ENCODE data around the gene ABHD3.
"Not testable (repeated sequence)": the region's sequence is repeated elsewhere in the genome, so short reads cannot be mapped to it uniquely, and the experiment has no call there.

Gene ABHD3

GRCh38 chr18:21703241-21703820 lies 1.2 kb downstream of the ABHD3 start:
- DNase-seq (ENCODE audit: low read depth in 1 of 2, low spot score in 1 of 2), result no peak

DNA sequence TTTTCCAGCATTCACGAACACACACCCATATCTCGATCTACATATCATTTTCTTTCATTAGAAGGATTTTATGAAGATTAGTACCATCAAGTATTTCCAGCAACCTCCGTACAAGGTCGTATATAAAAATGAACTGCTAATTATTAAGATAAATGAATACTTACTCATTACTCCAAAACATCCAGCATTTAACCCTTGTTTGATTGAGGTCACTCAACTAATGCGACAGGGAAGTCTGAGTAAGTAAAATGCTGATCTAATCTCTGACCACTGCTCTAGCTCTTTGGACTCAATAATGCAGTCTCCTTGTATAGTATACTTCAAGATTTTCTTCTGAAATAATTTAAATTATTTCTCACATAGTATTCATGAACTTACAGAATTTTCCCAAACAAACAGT lies 2.0 kb downstream of the ABHD3 start:
- no peak for DNase-seq (ENCODE audit: low read depth in 1 of 2, low spot score in 1 of 2)

- no peak for DNase-seq (ENCODE audit: low read depth in 1 of 2, low spot score in 1 of 2)
These were observed 3.0 kb downstream of the ABHD3 start for GRCh38 chr18:21701621-21702020.

- no peak for DNase-seq (ENCODE audit: low read depth in 1 of 2, low spot score in 1 of 2)
These were observed 4.0 kb downstream of the ABHD3 start for GRCh38 chr18:21700528-21701075.

GRCh38 chr18:21693322-21693721 lies 11.3 kb downstream of the ABHD3 start:
- no peak for DNase-seq (ENCODE audit: low read depth in 1 of 2, low spot score in 1 of 2)

DNA sequence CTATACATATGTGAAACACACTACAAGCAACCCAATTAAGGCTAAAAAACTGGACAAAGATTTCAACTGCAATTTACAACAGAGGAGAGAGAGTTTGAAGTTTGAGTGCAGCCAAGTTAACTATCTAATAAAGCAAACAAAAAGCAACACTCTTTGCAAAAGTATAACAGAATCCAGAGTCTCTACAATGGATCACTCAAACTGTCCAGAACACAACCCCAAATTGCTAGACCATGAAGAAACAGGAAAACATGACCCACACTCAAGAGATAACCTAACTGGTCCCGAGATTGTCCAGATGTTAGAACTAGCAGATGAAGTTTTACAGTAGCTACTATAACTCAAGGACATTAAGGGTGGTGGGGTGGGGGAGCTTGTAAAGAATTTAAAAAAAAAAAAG lies 14.8 kb downstream of the ABHD3 start:
- no peak for DNase-seq (ENCODE audit: low read depth in 1 of 2, low spot score in 1 of 2)

GRCh38 chr18:21686282-21687105 lies 18.1 kb downstream of the ABHD3 start:
- no peak for DNase-seq (ENCODE audit: low read depth in 1 of 2, low spot score in 1 of 2)

GRCh38 chr18:21685556-21685981 lies 19.0 kb downstream of the ABHD3 start:
- DNase-seq (ENCODE audit: low read depth in 1 of 2, low spot score in 1 of 2), result not testable (repeated sequence)

- no peak for DNase-seq (ENCODE audit: low read depth in 1 of 2, low spot score in 1 of 2)
These were observed 19.8 kb downstream of the ABHD3 start for GRCh38 chr18:21684731-21685130.

DNA sequence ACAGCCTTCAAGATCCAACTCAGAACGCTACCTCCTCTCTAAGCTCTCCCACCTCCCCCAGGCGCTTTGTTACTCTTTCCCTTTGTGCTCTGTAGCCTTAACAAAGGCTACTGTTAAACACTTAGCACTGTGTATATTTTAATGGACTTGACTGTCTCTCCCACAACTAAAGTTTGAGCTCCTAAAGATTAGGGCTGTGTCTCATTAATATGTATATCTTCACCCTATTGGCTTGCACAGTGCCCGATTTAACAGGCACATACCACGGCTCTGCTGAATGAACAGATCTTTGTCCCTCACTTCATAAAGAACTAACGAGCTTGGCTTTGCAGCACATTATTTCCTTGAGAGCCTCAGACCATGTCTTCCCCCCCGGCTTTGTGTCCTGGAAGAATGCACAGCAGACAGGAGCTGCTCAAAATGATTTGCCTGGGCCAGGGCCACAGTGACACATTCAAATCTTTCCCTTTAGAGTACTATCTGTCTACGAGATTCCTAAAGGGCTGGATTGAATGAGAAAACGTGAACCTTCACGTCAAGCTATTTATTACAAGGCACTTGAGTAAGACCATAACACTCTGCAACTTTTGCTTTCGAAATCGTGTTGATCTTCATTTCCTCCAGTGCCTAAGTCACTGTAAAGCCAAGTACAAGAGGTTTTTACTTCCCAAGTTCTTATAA lies 22.1 kb downstream of the ABHD3 start:
- DNase-seq (ENCODE audit: low read depth in 1 of 2, low spot score in 1 of 2), result no peak

- DNase-seq (ENCODE audit: low read depth in 1 of 2, low spot score in 1 of 2), result no peak
These were observed 24.4 kb downstream of the ABHD3 start for GRCh38 chr18:21680161-21680560.

DNA sequence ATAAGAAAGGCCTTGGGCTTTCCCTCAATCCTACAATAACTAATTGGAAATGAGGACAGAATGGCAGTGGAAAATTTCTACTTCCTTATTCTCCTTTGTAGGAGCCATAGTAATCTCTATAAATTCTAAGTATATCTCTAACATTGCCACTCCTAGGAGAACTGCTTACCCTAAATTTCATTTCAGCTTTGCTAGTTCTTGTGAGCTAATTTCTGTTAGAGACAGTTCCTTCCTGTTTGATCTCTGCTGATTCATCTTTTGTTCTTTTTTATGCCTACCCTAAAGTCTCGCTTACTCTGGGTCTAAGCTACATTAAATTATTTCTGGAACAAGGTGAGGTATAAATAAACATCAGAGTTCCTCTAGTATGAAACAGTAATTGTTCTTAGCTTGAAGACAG lies 25.7 kb downstream of the ABHD3 start:
- DNase-seq (ENCODE audit: low read depth in 1 of 2, low spot score in 1 of 2), result no peak

DNA sequence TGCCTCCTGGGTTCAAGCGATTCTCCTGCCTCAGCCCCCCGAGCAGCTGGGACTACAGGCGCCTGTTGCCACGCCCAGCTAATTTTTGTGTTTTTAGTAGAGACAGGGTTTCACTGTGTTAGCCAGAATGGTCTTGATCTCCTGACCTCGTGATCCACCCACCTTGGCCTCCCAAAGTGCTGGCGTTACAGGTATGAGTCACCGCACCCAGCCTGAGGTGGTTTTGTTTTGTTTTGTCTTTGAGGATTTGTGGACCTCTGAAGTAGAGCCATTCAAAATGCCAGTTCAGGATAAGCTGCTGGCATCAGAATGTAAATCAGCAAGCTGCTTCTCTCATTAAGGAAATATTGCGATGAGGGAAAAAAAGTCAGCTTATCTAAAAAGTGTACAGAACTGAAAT lies 29.2 kb downstream of the ABHD3 start:
- not testable (repeated sequence) for DNase-seq (ENCODE audit: low read depth in 1 of 2, low spot score in 1 of 2)

DNA sequence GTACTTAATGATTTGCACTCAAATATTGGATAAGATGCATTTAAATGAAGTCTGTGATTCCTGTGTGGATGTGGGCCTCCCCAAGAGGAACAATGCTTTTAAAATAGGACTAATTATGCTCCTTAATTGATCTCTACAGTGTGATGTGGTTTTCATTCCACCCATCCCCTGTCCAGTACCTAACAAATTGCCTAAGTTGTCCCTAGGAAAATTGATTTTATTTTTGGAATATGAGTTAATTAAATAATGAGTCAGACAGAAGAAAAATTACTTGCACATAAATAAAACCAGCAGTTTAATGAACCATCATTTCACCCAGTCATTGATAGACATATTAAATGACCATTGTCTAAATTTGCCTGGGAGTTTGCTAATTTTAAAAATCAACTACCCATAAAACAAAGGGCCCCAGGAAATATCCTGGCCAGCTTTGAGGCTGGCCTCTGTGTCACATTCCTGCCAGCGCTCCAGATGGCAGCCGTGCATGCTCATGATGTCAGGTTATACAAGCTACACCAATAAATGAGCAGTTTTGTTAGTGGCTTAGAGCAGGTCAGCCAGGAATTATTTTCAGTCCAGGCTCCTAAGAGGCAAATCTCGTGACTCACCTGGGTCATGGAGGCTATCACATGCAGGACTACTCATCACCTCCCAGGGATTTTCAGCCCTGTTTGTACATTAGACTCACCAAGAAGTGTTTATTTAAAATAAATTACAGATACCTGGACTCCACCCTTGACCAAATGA lies 31.9 kb downstream of the ABHD3 start:
- DNase-seq (ENCODE audit: low read depth in 1 of 2, low spot score in 1 of 2), result no peak

DNA sequence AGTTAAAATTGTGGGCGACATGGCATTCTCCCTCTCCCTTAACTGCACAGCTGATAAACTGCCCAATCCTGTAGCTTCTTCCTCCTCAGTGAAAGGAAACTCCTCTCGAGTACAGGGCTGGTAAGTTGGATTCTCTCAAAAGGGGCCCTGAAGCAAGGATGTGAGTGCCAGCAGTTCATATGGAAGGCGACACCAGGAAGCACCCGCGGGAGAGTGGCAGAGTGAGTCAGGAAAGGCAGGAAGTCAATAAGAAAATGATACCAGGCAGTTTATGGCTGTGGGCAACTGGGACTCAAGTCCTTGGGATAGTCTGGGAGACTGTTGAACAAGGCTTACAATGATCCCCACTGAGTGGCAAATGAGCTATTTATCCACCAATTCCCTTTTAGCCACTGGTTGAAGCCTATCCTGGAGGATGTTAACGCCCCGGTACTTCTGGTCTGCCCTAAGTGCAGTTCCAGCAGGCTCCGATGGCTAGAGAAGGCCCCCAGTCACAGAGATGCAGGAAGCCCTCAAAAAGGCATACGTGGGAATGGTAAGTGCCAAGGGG lies 34.8 kb downstream of the ABHD3 start:
- DNase-seq (ENCODE audit: low read depth in 1 of 2, low spot score in 1 of 2), result no peak

DNA sequence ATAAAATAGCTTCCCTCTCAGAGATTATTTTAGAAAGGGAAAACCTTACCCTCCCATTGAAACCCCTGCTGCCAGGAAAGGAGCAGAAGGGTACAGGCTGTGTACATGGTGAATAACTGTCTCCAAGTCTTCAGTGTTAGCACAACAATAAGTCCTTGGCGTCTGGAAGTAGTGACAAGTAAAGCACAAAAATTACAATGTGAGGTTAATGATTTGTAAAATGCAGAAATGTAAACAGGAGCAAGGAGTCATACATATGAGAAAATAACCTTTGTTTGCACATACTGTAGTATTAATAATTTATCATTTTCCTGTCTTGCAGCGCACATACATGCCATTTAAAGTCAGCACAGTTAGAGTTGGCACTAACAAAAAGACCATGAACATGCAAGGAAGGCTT lies 40.5 kb downstream of the ABHD3 start:
- DNase-seq (ENCODE audit: low read depth in 1 of 2, low spot score in 1 of 2), result no peak

- DNase-seq (ENCODE audit: low read depth in 1 of 2, low spot score in 1 of 2), result no peak
These were observed 41.0 kb downstream of the ABHD3 start for GRCh38 chr18:21663578-21663977.

DNA sequence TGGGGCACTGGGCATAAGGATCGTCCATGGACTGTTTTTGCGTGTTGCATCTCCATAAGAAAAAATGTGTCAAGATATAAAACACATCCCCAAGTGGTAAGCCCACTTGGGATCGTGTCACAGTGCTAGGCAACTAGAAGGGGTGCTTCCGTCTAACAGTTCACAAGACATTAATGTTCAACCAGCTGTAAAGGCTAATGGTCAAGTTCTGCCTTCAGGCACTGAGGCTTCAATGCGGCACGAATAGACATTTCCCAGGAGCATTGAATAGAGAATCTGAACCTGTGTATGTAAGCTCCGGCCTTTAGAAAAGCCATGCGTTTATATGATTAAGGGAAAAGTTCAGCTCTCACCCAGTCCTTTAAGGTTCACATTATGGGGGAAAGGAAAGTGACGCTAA lies 42.0 kb downstream of the ABHD3 start:
- no peak for DNase-seq (ENCODE audit: low read depth in 1 of 2, low spot score in 1 of 2)

- DNase-seq (ENCODE audit: low read depth in 1 of 2, low spot score in 1 of 2), result no peak
These were observed 44.5 kb downstream of the ABHD3 start for GRCh38 chr18:21660078-21660477.

GRCh38 chr18:21656402-21656801 lies 48.2 kb downstream of the ABHD3 start:
- DNase-seq (ENCODE audit: low read depth in 1 of 2, low spot score in 1 of 2), result no peak

GRCh38 chr18:21653361-21653760 lies 51.2 kb downstream of the ABHD3 start:
- DNase-seq (ENCODE audit: low read depth in 1 of 2, low spot score in 1 of 2), result no peak

Data from stimulated activated CD4-positive, alpha-beta T cell treated with anti-CD3 and anti-CD28 coated beads, Interleukin-15, amount 100 ng/mL, for 1 hour (primary cell).